ENCODE data around the gene FKBP11. TPM values are rescaled to one million over a fixed set of nuclear protein-coding genes. Genes with fewer than 3 reads are reported as not detected.

The FKBP11 gene
- total RNA-seq, 6 experiments from 2014 or later: 34.9 to 59.5 (median 52.5) TPM

DNA sequence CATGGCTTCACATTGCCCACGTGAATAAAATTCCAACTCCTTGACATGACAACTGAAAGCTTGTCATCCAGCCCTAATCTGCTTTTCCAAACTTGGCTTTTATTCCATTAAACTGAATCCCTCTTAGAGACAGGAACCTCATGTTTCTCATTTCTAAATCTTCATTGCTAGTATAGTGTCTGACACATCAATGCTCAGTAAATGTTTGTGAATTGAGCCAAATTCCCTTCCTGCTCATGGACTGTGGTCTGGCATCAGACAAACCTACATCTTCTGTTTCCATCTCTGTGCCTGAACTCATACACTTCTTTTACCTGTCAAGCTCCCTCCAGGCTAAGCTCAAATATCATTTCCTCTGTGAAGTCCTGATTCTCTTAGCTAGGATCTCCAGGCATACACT lies 4.3 kb upstream of the FKBP11 start:
- intact Hi-C loops (cut with DNase I): no loop called here
- no peak for ATAC-seq
- Histone ChIP-seq H3K4me3 (no peak overlapping the region), H3K9me3 (no peaks in the 10 kb centered on the region), H3K27ac (no peak overlapping the region), H3K27me3 (no peaks in the 10 kb centered on the region), H3K36me3 (peaks cover 0 to 2% (median 0%) of the 10 kb centered on the region in 4 donors), H3K4me1 (peaks cover 0 to 5% (median 0%) of the 10 kb centered on the region in 4 donors)
- no peak for DNase-seq
- TF ChIP-seq POLR2A (IDR thresholded peaks at IDR 0.05): no peak
- TF ChIP-seq, protein P1, sequence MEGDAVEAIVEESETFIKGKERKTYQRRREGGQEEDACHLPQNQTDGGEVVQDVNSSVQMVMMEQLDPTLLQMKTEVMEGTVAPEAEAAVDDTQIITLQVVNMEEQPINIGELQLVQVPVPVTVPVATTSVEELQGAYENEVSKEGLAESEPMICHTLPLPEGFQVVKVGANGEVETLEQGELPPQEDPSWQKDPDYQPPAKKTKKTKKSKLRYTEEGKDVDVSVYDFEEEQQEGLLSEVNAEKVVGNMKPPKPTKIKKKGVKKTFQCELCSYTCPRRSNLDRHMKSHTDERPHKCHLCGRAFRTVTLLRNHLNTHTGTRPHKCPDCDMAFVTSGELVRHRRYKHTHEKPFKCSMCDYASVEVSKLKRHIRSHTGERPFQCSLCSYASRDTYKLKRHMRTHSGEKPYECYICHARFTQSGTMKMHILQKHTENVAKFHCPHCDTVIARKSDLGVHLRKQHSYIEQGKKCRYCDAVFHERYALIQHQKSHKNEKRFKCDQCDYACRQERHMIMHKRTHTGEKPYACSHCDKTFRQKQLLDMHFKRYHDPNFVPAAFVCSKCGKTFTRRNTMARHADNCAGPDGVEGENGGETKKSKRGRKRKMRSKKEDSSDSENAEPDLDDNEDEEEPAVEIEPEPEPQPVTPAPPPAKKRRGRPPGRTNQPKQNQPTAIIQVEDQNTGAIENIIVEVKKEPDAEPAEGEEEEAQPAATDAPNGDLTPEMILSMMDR (IDR thresholded peaks at IDR 0.05): no peak
- 88% methylated on average over 1 of the region's 1 CpG for WGBS (ENCODE audit: insufficient coverage, low coverage, low lambda C conversion rate, missing lambda C conversion rate)

DNA sequence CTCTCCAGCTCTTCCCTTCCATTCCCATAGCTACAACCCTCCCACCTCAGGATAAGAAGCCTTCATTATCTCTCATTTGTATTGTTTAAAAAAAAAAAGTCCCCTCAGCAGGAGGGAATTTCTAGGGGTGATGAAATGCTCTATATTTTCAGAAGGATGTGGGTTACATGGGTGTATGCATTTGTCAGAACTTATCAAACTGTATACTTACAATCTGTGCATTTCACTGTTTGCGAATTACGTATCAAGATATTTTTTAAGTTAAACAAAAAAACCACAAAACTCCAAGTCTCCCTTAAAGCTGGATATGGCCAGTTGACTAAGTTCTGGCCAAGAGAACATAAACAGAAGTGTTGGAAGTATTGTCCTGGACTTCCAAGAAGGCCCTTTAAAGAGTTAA lies 2.0 kb upstream of the FKBP11 start:
- H3K27me3 ChIP-seq: no peaks in the 10 kb centered on the region
- no peak for TF ChIP-seq POLR2A (IDR thresholded peaks at IDR 0.05)
- TF ChIP-seq, protein P1 (IDR thresholded peaks at IDR 0.05): no peak
- no peaks in the 10 kb centered on the region for H3K9me3 ChIP-seq
- intact Hi-C loops (cut with DNase I): no loop called here
- H3K36me3 ChIP-seq: peaks cover 0 to 3% (median 0%) of the 10 kb centered on the region in 4 donors
- ATAC-seq: no peak
- no peak overlapping the region for H3K27ac ChIP-seq
- H3K4me3 ChIP-seq: no peak overlapping the region
- 89% methylated on average over 2 of the region's 2 CpGs for WGBS (ENCODE audit: insufficient coverage, low coverage, low lambda C conversion rate, missing lambda C conversion rate)
- H3K4me1 ChIP-seq: peaks cover 0 to 12% (median 0%) of the 10 kb centered on the region in 4 donors
- DNase-seq: no peak

DNA sequence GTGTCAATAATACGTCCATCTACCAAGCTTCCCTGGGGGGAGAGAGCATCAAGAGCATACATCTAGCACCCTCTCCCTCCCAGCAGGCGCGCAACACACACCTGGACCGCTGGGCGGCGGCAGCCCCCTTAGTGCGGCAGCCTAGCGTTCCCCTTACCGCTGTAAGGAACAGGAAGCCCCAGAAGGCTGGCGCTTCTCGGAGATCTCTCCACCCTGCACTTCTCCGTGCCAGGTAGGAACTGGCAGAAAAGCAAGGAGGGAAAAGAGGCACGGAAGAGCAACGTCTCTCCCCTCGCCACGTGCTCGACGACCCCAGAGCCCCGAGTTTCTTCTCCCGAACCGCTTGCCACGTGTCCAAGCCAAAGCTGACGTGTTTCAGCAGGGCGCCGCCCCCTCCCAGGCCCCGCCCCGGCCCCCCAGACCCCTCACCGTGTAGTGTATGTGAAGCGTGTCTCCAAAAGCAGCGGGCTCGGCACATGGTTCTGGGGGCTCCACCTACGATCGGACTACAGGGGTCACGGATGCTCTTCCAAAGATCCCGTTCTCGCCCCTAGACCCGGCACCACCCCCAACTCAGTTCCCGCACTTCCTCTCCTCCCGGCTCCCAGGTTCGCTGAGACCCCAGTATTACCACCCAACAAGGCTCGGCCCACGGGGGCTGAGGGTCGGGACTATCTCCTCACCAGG lies 532 bp downstream of the FKBP11 start:
- intact Hi-C loops (cut with DNase I): no loop called here
- peaks cover 0 to 3% (median 0%) of the 10 kb centered on the region in 4 donors for H3K36me3 ChIP-seq

GRCh38 chr12:48923117-48923516 lies 2.2 kb downstream of the FKBP11 start:
- no peak overlapping the region for H3K27ac ChIP-seq
- H3K4me1 ChIP-seq: peaks cover 0 to 12% (median 0%) of the 10 kb centered on the region in 4 donors
- ATAC-seq (no peak), DNase-seq (no peak)
- 96% methylated on average over 3 of the region's 3 CpGs for WGBS (ENCODE audit: insufficient coverage, low coverage, low lambda C conversion rate, missing lambda C conversion rate)
- TF ChIP-seq, protein P1 (IDR thresholded peaks at IDR 0.05): no peak
- TF ChIP-seq POLR2A (IDR thresholded peaks at IDR 0.05): no peak
- no peak overlapping the region for H3K4me3 ChIP-seq
- peaks cover 0 to 3% (median 0%) of the 10 kb centered on the region in 4 donors for H3K36me3 ChIP-seq
- no peaks in the 10 kb centered on the region for H3K9me3 ChIP-seq
- intact Hi-C loops (cut with DNase I): no loop called here
- no peaks in the 10 kb centered on the region for H3K27me3 ChIP-seq

More for the DNA sequence above, 532 bp downstream of the FKBP11 start:
- H3K4me1 ChIP-seq: peaks cover 0 to 12% (median 0%) of the 10 kb centered on the region in 4 donors
- H3K27ac ChIP-seq: peak overlapping the region; percentile 48 to 52 (median 51)
- peak; percentile 68 to 75 (median 70) for ATAC-seq
- peak overlapping the region; percentile 87 to 97 (median 96) for H3K4me3 ChIP-seq
- H3K9me3 ChIP-seq: no peaks in the 10 kb centered on the region
- H3K27me3 ChIP-seq: no peaks in the 10 kb centered on the region
- 0% methylated on average over 15 of the region's 43 CpGs for WGBS (ENCODE audit: insufficient coverage, low coverage, low lambda C conversion rate, missing lambda C conversion rate)
- TF ChIP-seq, protein P1 (IDR thresholded peaks at IDR 0.05): peak; percentile 29 to 36 (median 32)
- no peak for TF ChIP-seq POLR2A (IDR thresholded peaks at IDR 0.05)
- peak; percentile 50 to 60 (median 52) for DNase-seq
